GM12878 (cell line): ENCODE measurements around the gene DNAJC18. TPM values are rescaled to one million over a fixed set of nuclear protein-coding genes. Genes with fewer than 3 reads are reported as not detected.

Experiments used
- ATAC-seq: fragments of 200-7000 bp; cut with Tn5 transposase; 3 replicates; pipeline ENCODE4 v1.9.1; 2020; ENCODE audit warnings: mild to moderate bottlenecking, moderate library complexity
- BruUV-seq: library from RNA; stranded (reverse); fragments of 400-500 nt; replicated peaks from 2 replicates; lab custom pipeline; 2021; lab: Mats Ljungman, UMichigan
- CTCF ChIA-PET: fragments of 300-600 bp; sonication (Branson Sonifier 250); formaldehyde crosslinking; extraction: SDS; loops from one replicate; lab custom pipeline; 2021; ENCODE audit warnings: inconsistent platforms; lab: Yijun Ruan, JAX
- POLR2A ChIA-PET: fragments of 350-600 bp; formaldehyde crosslinking; extraction: SDS; loops from one replicate; lab custom pipeline; 2021; ENCODE audit warnings: inconsistent platforms; lab: Charles Lee
- RAD21 ChIA-PET: fragments of 300-600 bp; sonication (Branson Sonifier 250); formaldehyde crosslinking; loops from one replicate; lab custom pipeline; 2023; ENCODE audit warnings: antibody characterized with exemption; ENCODE audit not compliant: unreplicated experiment; lab: Charles Lee
- SMC1A ChIA-PET: fragments of 300-600 bp; sonication (Branson Sonifier 250); formaldehyde crosslinking; loops from one replicate; lab custom pipeline; 2023; ENCODE audit not compliant: unreplicated experiment, uncharacterized antibody; lab: Charles Lee
- DNase-seq: peaks from one replicate; pipeline ENCODE4 v3.0.0-alpha.2; 2011; ENCODE audit warnings: low read depth, low spot score
- FAIRE-seq: peaks from 3 replicates; lab custom pipeline; 2011; peaks lifted over from hg19 to GRCh38; lab: Jason Lieb, UNC
- H2AFZ ChIP-seq: 2 replicates; pipeline ENCODE4 v1.6.0; 2011; ENCODE audit warnings: low read depth, low read length, control low read depth; ENCODE audit not compliant: control insufficient read depth
- H3K27ac ChIP-seq: 2 replicates; pipeline ENCODE4 v1.5.1; 2011; ENCODE audit warnings: control low read depth; ENCODE audit not compliant: control insufficient read depth, insufficient read depth
- H3K27me3 ChIP-seq, 2 experiments: replicated peaks in 1 of 2; 2 replicates each; pipeline versions ENCODE4 v1.6.0 to v1.6.1; 2011; ENCODE audit warnings: low read length in 1 of 2; ENCODE audit not compliant: control insufficient read depth in 2 of 2, insufficient read depth in 2 of 2
- H3K36me3 ChIP-seq, 2 experiments: 2 replicates each; pipeline ENCODE4 v1.5.1; 2011; ENCODE audit warnings: low read length in 1 of 2; ENCODE audit not compliant: control insufficient read depth in 2 of 2, insufficient read depth in 2 of 2
- H3K4me1 ChIP-seq: 2 replicates; pipeline ENCODE4 v1.6.1; 2011; ENCODE audit warnings: mild to moderate bottlenecking, low read length, moderate library complexity, mixed read lengths; ENCODE audit not compliant: control insufficient read depth, insufficient read depth
- H3K4me2 ChIP-seq: 2 replicates; pipeline ENCODE4 v1.6.0; 2011; ENCODE audit warnings: control low read depth; ENCODE audit not compliant: control insufficient read depth, insufficient read depth
- H3K4me3 ChIP-seq: fragments of 200-600 bp; sonication (generic); 2 replicates; pipeline ENCODE4 v1.5.1; 2016
- H3K79me2 ChIP-seq: 2 replicates; pipeline ENCODE4 v1.6.0; 2011; ENCODE audit warnings: low read length; ENCODE audit not compliant: control insufficient read depth, insufficient read depth
- H3K9ac ChIP-seq: 2 replicates; pipeline ENCODE4 v1.8.0; 2011; ENCODE audit warnings: low read length, control low read depth, mixed read lengths; ENCODE audit not compliant: control insufficient read depth, insufficient read depth
- H3K9me3 ChIP-seq: replicated peaks from 3 replicates; pipeline ENCODE4 v1.5.1; 2011; ENCODE audit warnings: mild to moderate bottlenecking, low read length; ENCODE audit not compliant: control insufficient read depth, insufficient read depth
- H4K20me1 ChIP-seq: 2 replicates; pipeline ENCODE4 v1.6.0; 2011; ENCODE audit not compliant: control insufficient read depth, insufficient read depth
- ATF7 ChIP-seq: fragments of 450-650 bp; IDR thresholded peaks from 2 replicates; pipeline ENCODE4 v1.6.1; 2016; ENCODE audit warnings: low read depth, mild to moderate bottlenecking
- BMI1 ChIP-seq: fragments of 450-650 bp; IDR thresholded peaks from 2 replicates; pipeline ENCODE4 v1.6.1; 2016; ENCODE audit warnings: mild to moderate bottlenecking, moderate library complexity, borderline replicate concordance
- CBX5 ChIP-seq: sonication (generic); IDR thresholded peaks from 2 replicates; pipeline ENCODE4 v1.6.1; 2016; ENCODE audit warnings: low read depth, moderate library complexity, mild to moderate bottlenecking, inconsistent platforms
- CHD1 ChIP-seq: IDR thresholded peaks from 2 replicates; pipeline ENCODE4 v1.6.1; 2012; ENCODE audit warnings: low read depth, low read length, improper control_type of control experiment
- FOXM1 ChIP-seq: IDR thresholded peaks from 2 replicates; pipeline ENCODE4 v1.6.1; 2012; ENCODE audit warnings: low read depth, mild to moderate bottlenecking, inconsistent platforms, low read length, moderate library complexity
- MXI1 ChIP-seq: fragments of 150-350 bp; IDR thresholded peaks from 2 replicates; pipeline ENCODE4 v1.6.1; 2011; ENCODE audit warnings: low read depth, mild to moderate bottlenecking, inconsistent platforms, low read length, improper control_type of control experiment
- PKNOX1 ChIP-seq: fragments of 450-650 bp; IDR thresholded peaks from 2 replicates; pipeline ENCODE4 v1.6.1; 2016; ENCODE audit warnings: mild to moderate bottlenecking
- RAD21 ChIP-seq: IDR thresholded peaks from 2 replicates; pipeline ENCODE4 v1.6.1; 2011; ENCODE audit warnings: mild to moderate bottlenecking, low read depth, low read length, moderate library complexity; ENCODE audit not compliant: insufficient read depth
- RFX5 ChIP-seq: IDR thresholded peaks from 2 replicates; pipeline ENCODE4 v1.6.1; 2011; ENCODE audit warnings: low read depth, low read length, improper control_type of control experiment
- SKIL ChIP-seq: fragments of 450-650 bp; IDR thresholded peaks from 2 replicates; pipeline ENCODE4 v1.6.1; 2017; ENCODE audit warnings: mild to moderate bottlenecking, low read depth, inconsistent platforms; ENCODE audit not compliant: poor library complexity, severe bottlenecking
- SMC3 ChIP-seq: IDR thresholded peaks from 2 replicates; pipeline ENCODE4 v1.6.1; 2011; ENCODE audit warnings: low read length, improper control_type of control experiment, borderline replicate concordance
- SREBF1 ChIP-seq: IDR thresholded peaks from 2 replicates; pipeline ENCODE4 v1.6.1; 2012; ENCODE audit warnings: mild to moderate bottlenecking, low read length
- SRF ChIP-seq, 2 experiments: IDR thresholded peaks; 2 replicates each; pipeline ENCODE4 v1.6.1; 2011; ENCODE audit warnings: low read depth in 2 of 2, low read length in 2 of 2, mild to moderate bottlenecking in 1 of 2, moderate library complexity in 1 of 2
- YY1 ChIP-seq: IDR thresholded peaks from 2 replicates; pipeline ENCODE4 v1.6.1; 2011; ENCODE audit warnings: low read depth, mild to moderate bottlenecking, low read length
- ZNF24 ChIP-seq: fragments of 450-650 bp; IDR thresholded peaks from 2 replicates; pipeline ENCODE4 v1.6.1; 2017; ENCODE audit warnings: antibody characterized with exemption, mild to moderate bottlenecking
- WGBS: methylation state at CpG from one replicate; pipeline ENCODE4 v1.1.6; 2016; ENCODE audit warnings: low lambda C conversion rate; ENCODE audit not compliant: insufficient replicate concordance, insufficient coverage; ENCODE audit errors: missing lambda C conversion rate; 5-methylcytosine and 5-hydroxymethylcytosine counted together
- in situ Hi-C: fragments of 300-500 bp; cut with MboI; formaldehyde crosslinking; loops from 9 replicates; pipeline ENCODE4 v1.14.3; 2018; ENCODE audit warnings: mixed read lengths
- intact Hi-C: fragments of 100-400 bp; cut with micrococcal nuclease; formaldehyde crosslinking; loops from one replicate; pipeline ENCODE4 v1.14.2; 2022; ENCODE audit not compliant: unreplicated experiment
- polyA plus RNA-seq, 11 experiments: library from polyadenylated mRNA; depleted of rRNA in 4 of 11; unstranded in 6 of 11; stranded (reverse) in 5 of 11; fragments of >200 nt; fragmentation: Nextera tagmentation in 4 of 11; fragmentation: Illumina TruSeq in 1 of 11; extraction: Ambion mirVana in 4 of 11; extraction: Trizol in 1 of 11; gene quantifications; 1 replicate in 1 of 11; 2 replicates in 10 of 11; pipeline versions ENCODE4 v1.2.1 to v1.2.3, GENCODE V29; 2011 to 2016; ENCODE audit warnings: inconsistent platforms in 2 of 11, missing spikeins in 2 of 11, low read depth in 1 of 11
- total RNA-seq, 4 experiments: library from RNA; depleted of rRNA in 3 of 4; stranded (reverse); fragments of >200 nt in 3 of 4; fragmentation: Illumina TruSeq in 1 of 4; extraction: Trizol in 1 of 4; gene quantifications; 2 replicates each; pipeline versions ENCODE4 v1.2.1 to v1.2.3, GENCODE V29; 2013 to 2021
- TF ChIP-seq, protein P1 (sequence below), 3 experiments: IDR thresholded peaks in 2 of 3; conservative IDR thresholded peaks in 1 of 3; 2 replicates each; pipeline ENCODE4 v1.5.1; 2011; ENCODE audit warnings: low read depth in 3 of 3, low read length in 3 of 3, mild to moderate bottlenecking in 3 of 3, control low read depth in 2 of 3, moderate library complexity in 2 of 3, inconsistent platforms in 1 of 3, mixed read lengths in 1 of 3; ENCODE audit not compliant: control insufficient read depth in 2 of 3, insufficient read depth in 1 of 3; ENCODE audit errors: extremely low read depth in 1 of 3
- TF ChIP-seq, protein P2 (sequence below): IDR thresholded peaks from 2 replicates; pipeline ENCODE4 v1.6.1; 2012; ENCODE audit warnings: low read length, inconsistent platforms

Gene DNAJC18
- total and polyA plus RNA-seq, 10 of the 15 experiments (the other 5 are each of a cell fraction or from before 2014, with no cell fraction given) = 6.4 to 26.7 (median 17.7) TPM

DNA sequence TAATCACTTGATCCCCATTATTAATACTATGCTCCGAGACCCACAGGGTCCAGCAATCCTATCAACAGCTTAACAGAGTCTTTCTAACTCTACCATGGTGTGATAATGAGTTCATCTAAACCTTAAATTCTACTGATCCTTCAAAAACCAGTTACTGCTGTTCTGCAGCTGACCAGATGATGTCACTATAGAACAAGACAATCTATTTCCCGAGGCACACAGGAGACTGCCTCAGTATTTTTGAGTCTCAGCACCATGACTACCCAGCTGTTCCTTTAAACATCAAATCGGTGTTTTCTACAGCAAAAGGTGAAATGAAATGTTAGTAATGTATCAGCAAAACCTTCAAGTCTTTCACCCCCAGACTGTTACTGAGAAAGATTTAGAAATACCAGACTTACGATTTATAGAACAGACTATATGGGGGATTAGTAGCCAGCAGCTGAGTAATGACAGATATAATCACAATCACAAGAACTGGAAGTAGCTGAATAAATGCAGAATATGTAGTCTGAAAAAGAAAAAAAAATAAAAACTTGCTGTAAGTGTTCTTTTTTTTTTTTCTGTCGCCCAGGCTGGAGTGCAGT is 16.9 kb downstream of the DNAJC18 start:
- Histone ChIP-seq H2AFZ (no peak overlapping the region), H3K27ac (no peak overlapping the region), H3K4me1 (no peaks in the 10 kb centered on the region), H3K9ac (no peak overlapping the region), H3K4me3 (no peak overlapping the region), H3K4me2 (no peak overlapping the region), H3K36me3 (peaks cover 2 to 3% of the 10 kb centered on the region in 2 experiments; a peak in 3 of 4 replicates), H4K20me1 (no peaks in the 10 kb centered on the region), H3K9me3 (no peaks in the 10 kb centered on the region), H3K27me3 (no peaks in the 10 kb centered on the region), H3K79me2 (no peaks in the 10 kb centered on the region)
- peak; percentile 93 for FAIRE-seq
- WGBS = 41% methylated on average over 5 of the region's 5 CpGs
- intact Hi-C loops (loop anchor here (1.0 to 5.0 kb wide), 4 partner anchors 91 to 345 kb away; partner anchors contain the start of gene UBE2D2), in situ Hi-C loops (loop anchor here (5.0 kb wide), 1 partner anchor 95 kb away; no protein-coding TSS in a partner anchor)
- ChIA-PET POLR2A (interaction anchor here (0.7 to 1.9 kb wide), 10 partner anchors 8 to 139 kb away, joined by 3 to 11 read pairs (median 4); no protein-coding TSS in a partner anchor), CTCF (interaction anchor here (0.5 to 9.5 kb wide), 54 partner anchors 8 to 353 kb away, joined by 3 to 491 read pairs (median 4); partner anchors contain the start of genes DNAJC18, SPATA24 and STING1), SMC1A (interaction anchor here (0.6 to 5.6 kb wide), 35 partner anchors 8 to 343 kb away, joined by 3 to 235 read pairs (median 5); partner anchors contain the start of genes DNAJC18, PROB1 and STING1), RAD21 (interaction anchor here (0.6 to 9.2 kb wide), 48 partner anchors 11 to 343 kb away, joined by 3 to 241 read pairs (median 4); partner anchors contain the start of genes DNAJC18, PROB1, SPATA24 and STING1)
- no TSS peak for BruUV-seq
- ATAC-seq = peak; percentile 95
- no peak for DNase-seq
- TF ChIP-seq CBX5 (no peak), PKNOX1 (no peak), ATF7 (peak; percentile 90), SMC3 (peak; percentile 98), SKIL (peak; percentile 50), BMI1 (no peak), RFX5 (no peak), FOXM1 (peak; percentile 66; the same call in 1 of the 2 replicates), RAD21 (peak; percentile 99), CHD1 (no peak), SRF (IDR thresholded peaks at IDR 0.05; ENCODE audit: low read depth in 2 of 2, low read length in 2 of 2) (no peak), MXI1 (no peak), ZNF24 (0 out of 2 replicates have a peak, but pooled peaks have one; percentile 33), SREBF1 (no peak), YY1 (peak; percentile 53; the same call in 1 of the 2 replicates)
- TF ChIP-seq, protein P1, sequence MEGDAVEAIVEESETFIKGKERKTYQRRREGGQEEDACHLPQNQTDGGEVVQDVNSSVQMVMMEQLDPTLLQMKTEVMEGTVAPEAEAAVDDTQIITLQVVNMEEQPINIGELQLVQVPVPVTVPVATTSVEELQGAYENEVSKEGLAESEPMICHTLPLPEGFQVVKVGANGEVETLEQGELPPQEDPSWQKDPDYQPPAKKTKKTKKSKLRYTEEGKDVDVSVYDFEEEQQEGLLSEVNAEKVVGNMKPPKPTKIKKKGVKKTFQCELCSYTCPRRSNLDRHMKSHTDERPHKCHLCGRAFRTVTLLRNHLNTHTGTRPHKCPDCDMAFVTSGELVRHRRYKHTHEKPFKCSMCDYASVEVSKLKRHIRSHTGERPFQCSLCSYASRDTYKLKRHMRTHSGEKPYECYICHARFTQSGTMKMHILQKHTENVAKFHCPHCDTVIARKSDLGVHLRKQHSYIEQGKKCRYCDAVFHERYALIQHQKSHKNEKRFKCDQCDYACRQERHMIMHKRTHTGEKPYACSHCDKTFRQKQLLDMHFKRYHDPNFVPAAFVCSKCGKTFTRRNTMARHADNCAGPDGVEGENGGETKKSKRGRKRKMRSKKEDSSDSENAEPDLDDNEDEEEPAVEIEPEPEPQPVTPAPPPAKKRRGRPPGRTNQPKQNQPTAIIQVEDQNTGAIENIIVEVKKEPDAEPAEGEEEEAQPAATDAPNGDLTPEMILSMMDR (IDR thresholded peaks at IDR 0.05 in 2 of 3, conservative IDR thresholded peaks at IDR 0.05 in 1 of 3; ENCODE audit: control insufficient read depth in 2 of 3, extremely low read depth in 1 of 3, insufficient read depth in 1 of 3, low read depth in 3 of 3, low read length in 3 of 3) = peak; percentile 85 to 95 (median 94)
- TF ChIP-seq, protein P2, sequence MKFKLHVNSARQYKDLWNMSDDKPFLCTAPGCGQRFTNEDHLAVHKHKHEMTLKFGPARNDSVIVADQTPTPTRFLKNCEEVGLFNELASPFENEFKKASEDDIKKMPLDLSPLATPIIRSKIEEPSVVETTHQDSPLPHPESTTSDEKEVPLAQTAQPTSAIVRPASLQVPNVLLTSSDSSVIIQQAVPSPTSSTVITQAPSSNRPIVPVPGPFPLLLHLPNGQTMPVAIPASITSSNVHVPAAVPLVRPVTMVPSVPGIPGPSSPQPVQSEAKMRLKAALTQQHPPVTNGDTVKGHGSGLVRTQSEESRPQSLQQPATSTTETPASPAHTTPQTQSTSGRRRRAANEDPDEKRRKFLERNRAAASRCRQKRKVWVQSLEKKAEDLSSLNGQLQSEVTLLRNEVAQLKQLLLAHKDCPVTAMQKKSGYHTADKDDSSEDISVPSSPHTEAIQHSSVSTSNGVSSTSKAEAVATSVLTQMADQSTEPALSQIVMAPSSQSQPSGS = no peak
